AG04449 (cell line): ENCODE data around the gene IRF4.

Experiments used
- CTCF ChIA-PET: fragments of 350-600 bp; formaldehyde crosslinking; extraction: SDS; loops from one replicate; lab custom pipeline; 2021; ENCODE audit warnings: antibody characterized with exemption; lab: Yijun Ruan, JAX
- POLR2A ChIA-PET: fragments of 400-600, 350-600 bp; formaldehyde crosslinking; extraction: SDS; loops from one replicate; lab custom pipeline; 2020; ENCODE audit warnings: antibody characterized with exemption, inconsistent platforms; lab: Yijun Ruan, JAX
- DNase-seq: peaks from one replicate; pipeline ENCODE4 v3.0.0-alpha.2; 2010; ENCODE audit warnings: low read depth, low spot score
- H3K4me3 ChIP-seq: 2 replicates; pipeline ENCODE4 v1.5.1; 2011; ENCODE audit warnings: low read depth, mild to moderate bottlenecking, control low read depth, low read length
- TF ChIP-seq, protein P1 (sequence below): IDR thresholded peaks from one replicate; pipeline ENCODE4 v1.5.1; 2011; ENCODE audit warnings: mild to moderate bottlenecking, moderate library complexity, low read length, control low read depth, inconsistent platforms; ENCODE audit not compliant: insufficient read depth; ENCODE audit errors: missing control alignments

Gene IRF4

GRCh38 chr6:400815-401214, 9.3 kb downstream of the IRF4 start:
- POLR2A ChIA-PET: no interaction called here
- no peak overlapping the region for H3K4me3 ChIP-seq
- TF ChIP-seq, protein P1, sequence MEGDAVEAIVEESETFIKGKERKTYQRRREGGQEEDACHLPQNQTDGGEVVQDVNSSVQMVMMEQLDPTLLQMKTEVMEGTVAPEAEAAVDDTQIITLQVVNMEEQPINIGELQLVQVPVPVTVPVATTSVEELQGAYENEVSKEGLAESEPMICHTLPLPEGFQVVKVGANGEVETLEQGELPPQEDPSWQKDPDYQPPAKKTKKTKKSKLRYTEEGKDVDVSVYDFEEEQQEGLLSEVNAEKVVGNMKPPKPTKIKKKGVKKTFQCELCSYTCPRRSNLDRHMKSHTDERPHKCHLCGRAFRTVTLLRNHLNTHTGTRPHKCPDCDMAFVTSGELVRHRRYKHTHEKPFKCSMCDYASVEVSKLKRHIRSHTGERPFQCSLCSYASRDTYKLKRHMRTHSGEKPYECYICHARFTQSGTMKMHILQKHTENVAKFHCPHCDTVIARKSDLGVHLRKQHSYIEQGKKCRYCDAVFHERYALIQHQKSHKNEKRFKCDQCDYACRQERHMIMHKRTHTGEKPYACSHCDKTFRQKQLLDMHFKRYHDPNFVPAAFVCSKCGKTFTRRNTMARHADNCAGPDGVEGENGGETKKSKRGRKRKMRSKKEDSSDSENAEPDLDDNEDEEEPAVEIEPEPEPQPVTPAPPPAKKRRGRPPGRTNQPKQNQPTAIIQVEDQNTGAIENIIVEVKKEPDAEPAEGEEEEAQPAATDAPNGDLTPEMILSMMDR: no peak
- DNase-seq: no peak
- CTCF ChIA-PET: no interaction called here

DNA sequence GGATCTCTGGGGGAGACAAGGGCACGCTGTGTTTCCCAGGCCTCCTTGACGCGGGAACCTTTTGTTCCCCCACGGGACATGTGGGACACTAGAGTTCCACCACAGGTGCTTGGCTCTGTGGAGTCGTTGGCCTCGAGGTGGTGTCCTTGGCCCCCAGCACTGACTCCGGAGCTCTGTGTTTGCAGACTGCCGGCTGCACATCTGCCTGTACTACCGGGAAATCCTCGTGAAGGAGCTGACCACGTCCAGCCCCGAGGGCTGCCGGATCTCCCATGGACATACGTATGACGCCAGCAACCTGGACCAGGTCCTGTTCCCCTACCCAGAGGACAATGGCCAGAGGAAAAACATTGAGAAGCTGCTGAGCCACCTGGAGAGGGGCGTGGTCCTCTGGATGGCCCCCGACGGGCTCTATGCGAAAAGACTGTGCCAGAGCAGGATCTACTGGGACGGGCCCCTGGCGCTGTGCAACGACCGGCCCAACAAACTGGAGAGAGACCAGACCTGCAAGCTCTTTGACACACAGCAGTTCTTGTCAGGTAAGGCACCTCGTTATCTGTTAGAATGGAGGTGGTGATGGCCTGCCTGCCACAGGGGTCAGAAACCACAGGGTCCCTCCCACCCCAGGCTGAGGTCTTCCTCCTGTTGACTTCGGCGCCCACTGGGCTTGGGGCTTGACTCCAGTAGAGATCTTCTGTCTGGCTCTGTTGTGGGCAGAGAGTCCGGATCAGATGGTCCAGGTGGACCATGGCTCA, 9.9 kb downstream of the IRF4 start:
- POLR2A ChIA-PET: no interaction called here
- no peak overlapping the region for H3K4me3 ChIP-seq
- TF ChIP-seq, protein P1: no peak
- CTCF ChIA-PET: no interaction called here
- no peak for DNase-seq

DNA sequence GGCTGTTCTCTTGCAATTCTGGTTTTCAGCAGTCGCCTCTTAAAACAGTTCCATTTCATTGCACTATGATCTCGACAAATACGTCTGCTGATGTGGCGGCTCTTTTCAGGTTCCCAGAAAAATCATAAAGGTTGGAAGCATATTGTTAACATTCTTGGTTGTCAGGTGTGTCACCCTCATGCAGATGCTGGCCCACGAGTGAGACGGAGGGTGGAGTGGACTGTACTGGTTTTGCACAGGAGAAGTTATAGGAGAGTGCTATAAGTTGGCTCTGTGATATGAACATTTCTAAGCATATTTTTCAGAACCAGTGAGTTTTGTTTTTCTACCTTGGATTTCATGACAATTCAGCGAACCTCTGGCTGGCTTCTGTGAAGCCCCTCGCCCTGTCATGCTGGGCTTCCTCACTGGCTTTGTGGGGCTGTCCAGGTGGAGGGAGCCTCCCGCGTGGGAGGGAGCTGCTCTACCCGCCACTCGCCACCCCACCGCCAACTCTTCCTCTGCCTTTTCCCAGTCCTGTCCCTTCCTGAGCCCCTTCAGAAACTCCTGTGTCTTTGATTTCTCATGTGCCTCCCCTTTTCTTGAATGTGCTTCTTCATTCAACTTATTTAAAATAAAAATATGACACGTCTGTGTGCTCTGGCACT, 10.6 kb downstream of the IRF4 start:
- no peak for DNase-seq
- TF ChIP-seq, protein P1: no peak
- CTCF ChIA-PET: no interaction called here
- POLR2A ChIA-PET: no interaction called here
- no peak overlapping the region for H3K4me3 ChIP-seq

GRCh38 chr6:402901-403658, 11.5 kb downstream of the IRF4 start:
- POLR2A ChIA-PET: no interaction called here
- DNase-seq: no peak

DNA sequence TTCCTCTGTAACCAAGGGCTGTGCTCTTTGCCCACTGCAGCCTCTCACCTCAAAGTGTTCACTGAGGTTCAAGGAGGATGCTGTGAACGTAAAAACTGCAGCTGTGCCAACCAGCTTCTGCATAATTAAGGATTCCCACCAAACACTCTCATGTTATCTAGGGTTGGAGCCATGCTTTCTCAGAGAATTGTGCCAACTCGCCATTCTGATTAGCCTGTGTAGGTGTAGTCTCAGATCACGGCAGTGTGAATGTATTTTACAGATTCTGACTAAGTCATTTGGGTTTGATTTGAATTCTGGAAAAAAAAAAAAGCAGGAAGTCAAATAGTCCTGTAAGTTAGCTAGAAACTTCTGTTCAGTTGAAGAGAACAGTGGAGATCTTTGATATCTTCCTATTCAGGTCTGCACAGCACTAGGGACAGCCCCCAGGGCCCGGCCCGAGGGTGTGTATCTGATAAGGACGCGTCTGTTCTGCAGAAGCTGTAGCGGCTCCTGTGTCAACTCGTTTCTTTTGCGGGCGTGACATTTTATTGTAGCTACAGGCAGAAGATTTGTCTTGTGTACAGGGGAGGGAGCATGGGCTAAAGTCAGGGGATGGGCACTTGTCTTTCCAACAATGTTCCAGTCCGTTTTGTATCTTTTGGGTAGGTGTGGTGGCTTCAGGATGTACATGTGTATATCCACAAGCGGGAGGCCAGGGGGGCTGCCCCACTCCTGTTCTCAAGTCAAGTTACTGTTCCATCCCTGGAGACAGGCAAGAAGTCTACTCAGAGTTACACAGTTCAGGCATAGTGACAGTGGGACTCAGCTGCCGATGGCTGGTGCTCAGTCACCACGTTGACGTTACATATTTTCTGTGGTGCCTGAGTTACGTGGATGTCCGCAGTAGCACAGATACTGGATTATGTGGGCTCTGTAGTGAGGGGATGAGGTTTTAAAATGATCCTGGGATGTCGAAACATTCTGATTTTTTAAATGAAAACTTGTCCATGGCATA, 12.4 kb downstream of the IRF4 start:
- ChIA-PET CTCF (no interaction called here), POLR2A (no interaction called here)
- TF ChIP-seq, protein P1: no peak
- no peak overlapping the region for H3K4me3 ChIP-seq
- DNase-seq: no peak

More at GRCh38 chr6:402901-403658, 11.5 kb downstream of the IRF4 start:
- CTCF ChIA-PET: no interaction called here
- no peak overlapping the region for H3K4me3 ChIP-seq
- TF ChIP-seq, protein P1: no peak
